ENCODE data around the gene ADM2. TPM values are rescaled to one million over a fixed set of nuclear protein-coding genes. Genes with fewer than 3 reads are reported as not detected.

ADM2 gene
- total RNA-seq, 1 experiment from 2014 or later: 11.9 TPM

DNA sequence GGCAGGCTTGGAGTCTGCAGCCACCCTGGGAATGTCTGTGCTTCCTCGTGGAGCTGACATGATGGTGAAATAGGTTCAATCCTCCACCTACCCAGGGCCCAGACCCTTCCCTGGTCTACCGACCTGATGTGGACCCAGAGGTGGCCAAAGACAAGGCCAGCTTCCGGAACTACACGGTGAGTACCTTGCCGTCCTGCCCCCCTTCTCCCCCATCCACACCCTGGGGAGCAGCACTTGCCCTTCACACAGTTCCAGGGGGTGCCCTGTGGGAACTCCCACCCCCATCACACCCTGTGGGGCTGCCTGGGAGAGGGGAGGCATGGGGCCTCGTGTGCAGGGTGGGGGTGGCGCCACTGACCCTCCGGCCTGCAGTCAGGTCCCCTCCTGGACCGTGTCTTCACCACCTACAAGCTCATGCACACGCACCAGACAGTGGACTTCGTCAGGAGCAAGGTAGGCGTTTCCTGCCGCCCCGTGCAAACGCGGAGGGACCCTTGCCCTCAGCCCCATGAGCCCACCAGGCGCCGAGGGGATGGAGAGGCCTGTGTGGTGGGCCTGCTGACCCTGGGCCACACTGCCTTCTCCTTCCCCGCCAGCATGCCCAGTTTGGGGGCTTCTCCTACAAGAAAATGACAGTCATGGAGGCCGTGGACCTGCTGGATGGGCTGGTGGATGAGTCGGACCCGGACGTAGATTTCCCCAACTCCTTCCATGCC, 6.1 kb downstream of the ADM2 start:
- H3K9me3 Mint-ChIP-seq: no peaks in the 10 kb centered on the region
- no peak overlapping the region for H2BK20ac ChIP-seq (ENCODE audit: low read depth, low read length, poor library complexity, severe bottlenecking)
- no peak overlapping the region for H3K27ac Mint-ChIP-seq
- no peak overlapping the region for H2BK120ac ChIP-seq (ENCODE audit: low read depth, low read length, poor library complexity, severe bottlenecking)
- H3K79me1 ChIP-seq (ENCODE audit: insufficient read depth, low read depth, low read length, poor library complexity, severe bottlenecking): no peaks in the 10 kb centered on the region
- H2BK5ac ChIP-seq (ENCODE audit: insufficient read length, low read length): no peak overlapping the region
- no peaks in the 10 kb centered on the region for H3K9me3 ChIP-seq (ENCODE audit: control insufficient read depth, low read depth, low read length)
- H3K18ac ChIP-seq (ENCODE audit: insufficient read length, low read depth, low read length): no peak overlapping the region
- H3K56ac ChIP-seq (ENCODE audit: insufficient read length, low read depth, low read length): no peak overlapping the region
- TF ChIP-seq CTCF (conservative IDR thresholded peaks at IDR 0.05): no peak
- H3K23ac ChIP-seq (ENCODE audit: insufficient read length, low read depth, low read length): no peak overlapping the region
- no peaks in the 10 kb centered on the region for H3K27me3 ChIP-seq (ENCODE audit: insufficient read depth, low read length)
- H3K4me1 ChIP-seq (ENCODE audit: insufficient read depth, low read length): no peaks in the 10 kb centered on the region
- H3K4me1 Mint-ChIP-seq: peaks cover 3 to 6% of the 10 kb centered on the region in 2 experiments; a peak in 2 of 4 replicates
- no peak overlapping the region for H4K91ac ChIP-seq (ENCODE audit: insufficient read length, low read depth, low read length)
- H3K4me2 ChIP-seq (ENCODE audit: insufficient read depth, insufficient read length, low read length): no peak overlapping the region
- WGBS (ENCODE audit: extremely low coverage, insufficient read length, low lambda C conversion rate): no CpG with 5 or more reads among the region's 23 CpGs
- no peak overlapping the region for H4K5ac ChIP-seq (ENCODE audit: insufficient read length, low read depth, low read length)
- no peak overlapping the region for H3K27ac ChIP-seq (ENCODE audit: insufficient read length, low read depth, low read length)
- H2BK15ac ChIP-seq (ENCODE audit: low read depth, low read length): no peak overlapping the region
- DNase-seq: no peak
- H4K20me1 ChIP-seq (ENCODE audit: control insufficient read depth, insufficient read depth, insufficient read length): no peaks in the 10 kb centered on the region
- no peak overlapping the region for H3K14ac ChIP-seq (ENCODE audit: insufficient read depth, low read length)
- H2AK5ac ChIP-seq (ENCODE audit: insufficient read length, low read length): no peak overlapping the region
- no peak overlapping the region for H3K4me3 Mint-ChIP-seq
- no peaks in the 10 kb centered on the region for H3K23me2 ChIP-seq (ENCODE audit: insufficient read length, low read depth, low read length, poor library complexity, severe bottlenecking)
- no peak overlapping the region for H2BK12ac ChIP-seq (ENCODE audit: insufficient read length, low read depth, low read length)
- no peaks in the 10 kb centered on the region for H3K79me2 ChIP-seq (ENCODE audit: insufficient read depth, low read length)
- H3K9ac ChIP-seq (ENCODE audit: extremely low read depth, insufficient read length, low read length): no peak overlapping the region
- H3K27me3 Mint-ChIP-seq (ENCODE audit: low read depth): peaks cover 6% of the 10 kb centered on the region
- H3K36me3 Mint-ChIP-seq (ENCODE audit: insufficient read depth in 1 of 3, low read depth in 3 of 3): peaks cover 0 to 2% (median 0%) of the 10 kb centered on the region in 3 experiments; a peak in 1 of 7 replicates
- H3K4ac ChIP-seq (ENCODE audit: low read depth, low read length): no peak overlapping the region
- no peak overlapping the region for H3T11ph ChIP-seq (ENCODE audit: low read length)
- H4K8ac ChIP-seq (replicated peaks; ENCODE audit: insufficient read length, low read depth, low read length): no peak overlapping the region
- H2AFZ ChIP-seq (ENCODE audit: low read length): no peak overlapping the region
